NCI-H1092 (cell line): ENCODE measurements around the gene PRKCZ.

ENCODE experiments used
- DNase-seq: peaks from one replicate; lab custom pipeline; 2025; lab: John Stamatoyannopoulos, UW

Gene PRKCZ

DNA sequence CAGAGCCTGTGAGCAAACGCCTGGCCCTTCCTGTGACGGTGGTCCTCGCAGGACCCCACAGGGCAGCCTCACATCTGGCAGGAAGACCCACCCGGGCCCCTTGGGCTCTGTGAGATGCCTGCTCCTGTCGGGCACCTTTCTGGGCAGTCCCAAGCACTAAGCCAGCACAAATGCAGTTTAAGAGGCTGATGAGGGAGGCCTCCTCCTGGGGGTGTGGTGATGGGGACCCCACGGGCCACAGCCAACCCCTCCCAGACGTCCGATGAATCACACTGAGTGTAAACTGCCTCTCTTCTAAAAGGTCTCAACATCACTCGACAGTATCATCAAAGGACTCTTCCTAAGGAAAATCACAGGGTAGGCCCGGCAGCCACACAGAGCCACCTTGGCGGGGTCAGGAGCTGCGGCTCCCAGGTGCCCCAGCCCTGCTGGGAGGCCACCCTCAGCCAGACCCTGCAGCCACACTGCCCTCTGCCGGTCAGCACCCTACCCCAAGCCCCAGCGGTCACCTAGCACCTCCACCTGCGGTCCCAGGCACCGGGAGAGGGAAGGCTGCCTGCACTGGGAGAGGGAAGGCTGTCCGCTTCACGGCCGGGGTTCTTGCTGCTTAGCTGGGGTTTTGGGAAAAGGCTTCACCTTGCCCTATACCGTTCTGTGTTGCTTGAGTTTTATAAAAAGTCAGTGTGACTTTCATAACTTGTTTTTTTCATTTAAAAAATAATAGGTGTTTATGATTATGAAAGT, 3.9 kb upstream of the PRKCZ start:
- no peak for DNase-seq

- DNase-seq, result no peak
Measured at GRCh38 chr1:2046953-2047748, 3.1 kb upstream of the PRKCZ start.

- no peak for DNase-seq
Measured at GRCh38 chr1:2047749-2048729, 2.2 kb upstream of the PRKCZ start.

GRCh38 chr1:2049225-2049717, 940 bp upstream of the PRKCZ start:
- DNase-seq, result no peak

DNA sequence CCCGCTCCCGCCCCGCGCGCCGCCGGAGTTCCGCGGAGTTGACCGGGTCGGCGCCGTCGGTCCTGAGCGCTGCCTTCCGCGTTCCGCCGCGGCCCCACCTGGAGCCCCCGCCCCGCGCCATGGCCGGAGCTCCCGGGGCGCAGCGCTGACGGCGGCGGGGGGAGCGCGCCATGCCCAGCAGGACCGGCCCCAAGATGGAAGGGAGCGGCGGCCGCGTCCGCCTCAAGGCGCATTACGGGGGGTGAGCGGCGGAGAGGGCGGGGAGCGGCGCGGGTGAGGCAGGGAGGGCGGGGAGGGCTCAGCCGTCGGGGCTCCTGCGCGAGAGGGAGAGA, 216 bp downstream of the PRKCZ start:
- no peak for DNase-seq

DNA sequence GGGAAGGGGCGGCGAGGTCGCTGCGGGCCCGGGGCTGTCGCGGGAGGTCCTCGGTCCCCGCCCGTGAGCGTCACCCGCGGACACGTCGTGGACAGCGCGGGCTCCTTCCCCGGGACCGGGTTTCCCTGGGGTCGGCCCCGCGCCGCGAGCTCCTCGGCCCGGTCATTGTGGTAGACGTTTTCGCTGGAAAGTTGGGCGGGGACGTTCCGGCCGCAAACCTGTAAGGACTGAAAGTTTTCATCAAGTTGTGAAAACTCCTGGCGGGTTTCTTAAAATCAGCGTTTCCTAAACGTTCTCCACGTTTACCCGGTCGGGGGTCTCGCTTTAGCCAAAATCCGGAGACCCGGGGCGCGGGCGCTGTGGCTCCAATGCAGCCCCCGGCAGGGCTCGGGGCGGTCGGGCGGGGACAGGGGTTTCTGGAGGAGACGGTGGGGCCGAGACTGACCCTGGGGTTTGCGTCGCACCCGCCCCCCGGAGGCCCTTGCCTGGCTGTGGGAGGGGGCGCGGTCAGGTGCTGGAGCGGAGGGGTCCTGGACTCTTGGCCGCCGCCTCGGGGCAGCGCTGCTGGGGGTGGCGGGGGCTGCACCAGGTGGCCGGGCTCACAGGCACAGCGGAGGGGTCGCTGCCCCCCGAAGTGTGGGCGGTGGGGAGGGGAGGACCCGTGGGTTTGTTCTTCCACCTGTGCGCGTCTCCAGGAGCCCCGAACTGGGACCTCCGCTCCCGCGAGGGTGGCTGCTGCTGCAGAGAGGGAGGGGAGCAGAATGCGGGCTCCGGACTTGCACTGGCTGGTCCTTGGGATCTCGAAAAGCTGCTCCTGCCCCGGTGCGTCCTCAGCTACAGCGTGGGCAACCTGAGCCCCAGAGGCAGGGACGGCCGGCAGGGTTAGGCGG, 827 bp downstream of the PRKCZ start:
- no peak for DNase-seq

- DNase-seq, result no peak
Measured at GRCh38 chr1:2052054-2052679, 2.0 kb downstream of the PRKCZ start.

GRCh38 chr1:2052756-2053155, 2.5 kb downstream of the PRKCZ start:
- DNase-seq, result no peak

DNA sequence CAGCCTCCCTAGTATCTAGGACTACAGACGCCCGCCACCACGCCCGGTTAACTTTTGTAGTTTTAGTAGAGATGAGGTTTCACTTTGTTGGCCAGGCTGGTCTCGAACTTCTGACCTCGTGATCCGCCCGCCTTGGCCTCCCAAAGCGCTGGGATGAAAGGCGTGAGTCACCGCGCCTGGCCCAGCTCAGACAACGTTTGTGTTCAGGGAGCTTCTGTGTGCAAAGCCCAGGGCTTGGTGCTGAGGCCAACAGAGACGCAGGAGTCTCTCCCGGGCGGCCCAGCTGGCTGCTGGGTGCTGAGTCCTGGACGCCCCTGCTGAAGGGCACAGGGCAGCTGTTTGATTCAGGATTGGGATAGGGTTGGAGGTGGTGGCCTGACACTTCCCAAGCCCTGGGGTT, 3.0 kb downstream of the PRKCZ start:
- no peak for DNase-seq

- no peak for DNase-seq
Measured at GRCh38 chr1:2053784-2054376, 3.7 kb downstream of the PRKCZ start.

- DNase-seq, result no peak
Measured at GRCh38 chr1:2054560-2054959, 4.3 kb downstream of the PRKCZ start.

DNA sequence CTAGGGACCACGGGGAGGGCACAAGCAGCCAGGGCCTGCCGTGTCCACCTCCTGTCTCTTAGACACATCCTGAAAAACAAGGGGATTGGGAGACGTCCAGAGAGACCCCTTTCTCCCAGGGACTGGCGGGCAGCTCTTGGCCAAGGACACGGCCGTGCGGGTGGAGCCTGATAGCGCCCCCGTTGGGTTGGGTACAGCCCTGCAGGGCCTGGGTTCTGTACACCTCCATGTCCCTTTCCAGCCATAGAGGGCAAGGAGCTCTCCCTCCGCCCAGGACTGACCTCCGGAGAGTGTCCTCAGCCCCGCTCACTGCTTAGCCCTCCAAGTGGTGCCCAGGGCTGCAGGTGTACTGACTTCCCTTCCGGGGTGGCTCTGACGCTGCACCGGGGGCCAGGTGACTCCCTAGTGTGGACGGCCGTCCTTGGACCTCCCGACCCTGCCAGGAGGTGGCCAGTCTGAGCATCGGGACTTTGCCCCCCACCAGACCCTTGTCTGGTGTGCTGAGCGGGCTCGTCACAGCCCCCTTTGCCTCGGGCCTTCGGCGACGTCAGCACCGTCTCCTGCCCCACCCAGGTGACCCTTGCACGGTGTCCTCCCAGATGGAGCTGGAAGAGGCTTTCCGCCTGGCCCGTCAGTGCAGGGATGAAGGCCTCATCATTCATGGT, 5.8 kb downstream of the PRKCZ start:
- no peak for DNase-seq

- no peak for DNase-seq
Measured at GRCh38 chr1:2056955-2057590, 6.9 kb downstream of the PRKCZ start.

DNA sequence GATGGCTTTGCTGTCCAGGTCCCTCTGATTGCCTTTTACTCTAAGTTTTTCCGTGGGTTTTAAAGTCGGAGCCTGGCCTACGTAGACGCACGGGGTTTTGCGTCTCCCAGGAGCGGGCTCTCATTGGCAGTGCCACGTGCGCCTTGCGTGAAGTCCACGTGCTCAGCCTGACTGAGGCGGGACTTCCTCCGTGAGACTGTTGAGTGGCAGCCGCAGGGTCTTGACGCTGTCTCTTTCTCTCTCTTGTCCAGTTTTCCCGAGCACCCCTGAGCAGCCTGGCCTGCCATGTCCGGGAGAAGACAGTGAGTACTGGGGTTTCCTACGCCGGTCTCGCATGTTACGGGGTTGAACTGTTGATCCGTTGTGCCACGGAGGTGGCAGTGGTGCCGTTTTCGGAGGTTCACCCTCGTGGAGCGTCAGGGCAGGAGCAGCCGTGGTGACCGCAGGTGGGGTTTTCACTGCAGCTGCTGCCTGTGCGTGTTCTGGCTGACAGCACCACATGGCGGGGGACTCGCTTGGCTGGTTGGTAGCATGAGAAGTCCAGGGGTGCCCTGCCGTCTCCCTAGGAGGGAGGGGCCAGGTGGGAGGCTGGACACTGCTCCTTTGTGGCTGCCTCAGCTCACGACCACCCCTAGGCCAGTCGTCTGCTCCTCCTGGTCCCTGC, 9.2 kb downstream of the PRKCZ start:
- no peak for DNase-seq

DNA sequence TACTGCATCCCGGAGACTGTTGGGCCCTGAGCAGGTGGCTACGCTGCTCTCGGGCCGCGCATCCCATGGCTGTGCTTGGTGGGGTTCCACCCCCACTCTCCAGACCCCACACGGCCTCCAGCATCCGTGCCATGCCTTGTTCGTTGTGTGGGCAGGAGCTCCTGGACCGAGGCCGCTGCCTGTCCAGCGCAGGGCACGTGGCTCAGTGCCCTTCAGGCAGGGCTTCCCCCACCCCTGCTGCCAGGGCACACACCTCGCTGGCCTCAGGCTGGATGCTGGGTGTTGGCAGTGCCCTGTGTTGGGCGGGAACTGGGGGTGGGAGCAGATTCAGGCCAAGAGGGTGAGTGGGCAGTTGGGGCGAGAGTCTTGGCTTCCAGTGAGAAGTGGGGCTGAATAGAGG, 9.9 kb downstream of the PRKCZ start:
- DNase-seq, result no peak

DNA sequence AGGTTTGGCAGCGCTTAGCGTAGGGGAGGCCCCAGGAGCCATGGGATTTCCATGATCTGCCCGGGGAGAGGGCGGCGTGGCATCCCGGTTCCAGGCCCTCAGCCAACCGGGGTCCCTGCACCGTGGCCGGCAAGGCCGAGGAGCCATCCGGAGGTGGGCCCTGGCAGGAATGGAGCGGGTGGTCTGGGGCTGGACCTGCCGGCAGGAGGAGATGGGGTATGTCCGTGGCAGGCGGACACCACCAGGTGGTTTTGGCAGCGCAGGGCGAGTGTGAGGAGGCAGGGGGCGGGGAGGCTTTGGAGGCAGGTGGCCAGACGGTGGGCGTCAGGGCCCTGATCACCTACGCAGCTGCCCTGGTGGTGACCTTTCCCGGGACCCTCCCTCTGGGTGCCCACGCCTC, 10.3 kb downstream of the PRKCZ start:
- DNase-seq, result no peak

DNA sequence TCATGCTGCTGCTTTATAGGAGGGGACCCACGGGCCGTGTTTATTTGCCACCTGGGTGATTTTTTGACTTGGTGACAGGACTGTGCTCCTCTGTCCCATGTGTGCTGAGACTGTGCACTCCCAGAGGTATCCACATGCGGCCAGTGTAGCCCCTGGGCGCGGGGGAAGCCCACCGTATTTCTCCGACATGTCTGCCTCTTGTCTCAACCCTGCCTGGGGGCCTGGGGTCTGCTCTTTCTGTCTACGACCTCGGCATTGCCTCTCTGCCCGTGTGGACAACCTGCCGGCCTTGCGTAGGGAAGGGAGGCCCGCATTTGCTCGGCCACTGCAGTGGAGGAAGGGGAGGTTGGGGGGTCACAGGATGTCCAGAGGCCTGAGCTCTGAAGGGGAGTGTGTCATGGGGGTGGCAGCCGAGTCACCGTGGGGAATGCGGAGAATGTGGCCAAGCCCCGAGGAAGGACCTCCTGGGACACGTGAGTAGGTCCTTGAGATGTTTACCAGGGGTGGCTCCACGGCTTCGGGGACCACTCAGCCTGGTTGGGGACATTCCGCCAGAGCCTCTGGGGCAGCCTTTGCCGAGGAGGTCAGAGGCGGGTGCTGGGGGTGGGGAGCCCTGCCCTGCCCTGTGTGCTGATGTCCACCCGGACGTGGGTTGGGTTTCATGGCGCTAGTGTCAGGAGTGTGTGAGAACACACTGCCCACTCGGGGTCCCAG, 11.0 kb downstream of the PRKCZ start:
- DNase-seq, result no peak

- no peak for DNase-seq
Measured at GRCh38 chr1:2065699-2066098, 15.5 kb downstream of the PRKCZ start.
